HG03565 (cell line): ENCODE data around the gene ZCWPW2.
A peak's percentile ranks its signal among the peaks of the same experiment; 100 is the strongest.

ENCODE experiments used
- ATAC-seq: cut with Tn5 transposase; IDR thresholded peaks from one replicate; pipeline ENCODE4 v1.9.1; 2021; ENCODE audit warnings: mild to moderate bottlenecking, moderate library complexity; ENCODE audit not compliant: unreplicated experiment

ZCWPW2 gene

GRCh38 chr3:28349469-28350000 is 1.0 kb downstream of the ZCWPW2 start:
- ATAC-seq, result no peak

- ATAC-seq, result no peak
Observed at GRCh38 chr3:28376424-28376823, 27.9 kb downstream of the ZCWPW2 start.

GRCh38 chr3:28386049-28386448 is 37.5 kb downstream of the ZCWPW2 start:
- ATAC-seq, result no peak

- ATAC-seq, result no peak
Observed at GRCh38 chr3:28388978-28389377, 40.5 kb downstream of the ZCWPW2 start.

GRCh38 chr3:28399206-28399605 is 50.7 kb downstream of the ZCWPW2 start:
- ATAC-seq, result no peak

- no peak for ATAC-seq
Observed at GRCh38 chr3:28406241-28406640, 57.7 kb downstream of the ZCWPW2 start.

GRCh38 chr3:28449398-28449797 is 100.9 kb downstream of the ZCWPW2 start:
- no peak for ATAC-seq

GRCh38 chr3:28462866-28463265 is 114.3 kb downstream of the ZCWPW2 start:
- ATAC-seq, result no peak

- no peak for ATAC-seq
Observed at GRCh38 chr3:28467414-28467813, 118.9 kb downstream of the ZCWPW2 start.

GRCh38 chr3:28476194-28476593 is 127.7 kb downstream of the ZCWPW2 start:
- ATAC-seq, result peak; percentile 67

GRCh38 chr3:28476764-28477163 is 128.2 kb downstream of the ZCWPW2 start:
- ATAC-seq, result no peak

- no peak for ATAC-seq
Observed at GRCh38 chr3:28485164-28485563, 136.6 kb downstream of the ZCWPW2 start.

- no peak for ATAC-seq
Observed at GRCh38 chr3:28495301-28495700, 146.8 kb downstream of the ZCWPW2 start.

- no peak for ATAC-seq
Observed at GRCh38 chr3:28502397-28502937, 153.9 kb downstream of the ZCWPW2 start.

- ATAC-seq, result no peak
Observed at GRCh38 chr3:28504976-28505375, 156.5 kb downstream of the ZCWPW2 start.

- ATAC-seq, result no peak
Observed at GRCh38 chr3:28521663-28522062, 173.1 kb downstream of the ZCWPW2 start.

- ATAC-seq, result no peak
Observed at GRCh38 chr3:28542351-28542750, 193.8 kb downstream of the ZCWPW2 start.

GRCh38 chr3:28544236-28544635 is 195.7 kb downstream of the ZCWPW2 start:
- no peak for ATAC-seq

GRCh38 chr3:28544831-28545230 is 196.3 kb downstream of the ZCWPW2 start:
- ATAC-seq, result no peak

- no peak for ATAC-seq
Observed at GRCh38 chr3:28547677-28548076, 199.2 kb downstream of the ZCWPW2 start.

- no peak for ATAC-seq
Observed at GRCh38 chr3:28553175-28553574, 204.7 kb downstream of the ZCWPW2 start.

GRCh38 chr3:28556195-28556594 is 207.7 kb downstream of the ZCWPW2 start:
- ATAC-seq, result no peak

GRCh38 chr3:28564211-28564610 is 215.7 kb downstream of the ZCWPW2 start:
- no peak for ATAC-seq
